Measurements from ENCODE around the gene CFAP157.
A peak's percentile ranks its signal among the peaks of the same experiment; 100 is the strongest.

The CFAP157 gene

DNA sequence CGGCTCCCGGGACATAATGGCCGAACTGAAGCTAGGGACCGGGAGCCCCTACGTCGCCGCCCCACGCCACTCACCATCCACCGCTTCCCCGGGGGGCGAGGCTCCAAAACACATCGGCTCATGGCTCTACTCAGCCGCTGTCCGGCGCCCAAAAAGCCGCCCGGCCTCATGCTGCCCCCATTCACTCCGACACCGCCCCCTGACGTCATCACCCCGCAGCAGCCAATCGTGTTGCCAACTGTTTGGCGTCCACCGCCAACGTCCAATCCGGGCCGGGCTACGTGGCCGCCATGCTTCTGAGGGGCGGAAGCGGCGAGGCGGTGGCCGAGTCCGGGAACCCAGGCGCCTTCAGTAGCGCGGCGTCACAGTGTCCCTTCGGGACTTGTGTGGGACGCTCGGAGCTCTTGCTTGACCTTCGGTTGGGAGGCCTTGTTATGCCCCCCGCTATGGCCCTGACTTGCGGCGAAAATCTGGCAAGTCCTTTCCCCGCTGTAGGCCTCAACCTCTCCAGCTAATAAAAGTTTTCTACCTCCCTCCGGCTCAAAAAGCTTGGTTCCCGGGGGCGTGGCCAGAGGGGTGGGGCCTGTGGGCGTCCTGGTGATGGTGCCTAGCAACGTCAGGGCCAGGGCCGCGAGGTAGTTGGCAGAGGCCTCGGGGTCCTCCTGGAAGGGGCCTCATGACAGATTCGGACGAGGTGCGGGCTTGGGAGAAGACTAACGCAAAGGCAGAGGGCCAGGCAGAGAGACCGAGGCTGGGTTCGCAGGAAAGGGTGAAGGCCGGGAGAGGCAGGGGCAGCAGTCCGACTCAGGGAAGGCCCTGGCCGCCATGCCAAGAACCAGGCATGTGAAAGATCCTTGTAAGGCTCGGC, 8.9 kb downstream of the CFAP157 start, which contains the start of the genes PTRH1 and TTC16:
PTRH1 (minus strand) TSS at position 194 of the 868 bp plus-strand sequence; CDS start at position 170, 24 bp downstream.
TTC16 (plus strand) TSS at position 610 of the 868 bp plus-strand sequence; CDS start at position 677, 67 bp downstream.
- DNase-seq (ENCODE audit: low read depth): peak; percentile 94

DNA sequence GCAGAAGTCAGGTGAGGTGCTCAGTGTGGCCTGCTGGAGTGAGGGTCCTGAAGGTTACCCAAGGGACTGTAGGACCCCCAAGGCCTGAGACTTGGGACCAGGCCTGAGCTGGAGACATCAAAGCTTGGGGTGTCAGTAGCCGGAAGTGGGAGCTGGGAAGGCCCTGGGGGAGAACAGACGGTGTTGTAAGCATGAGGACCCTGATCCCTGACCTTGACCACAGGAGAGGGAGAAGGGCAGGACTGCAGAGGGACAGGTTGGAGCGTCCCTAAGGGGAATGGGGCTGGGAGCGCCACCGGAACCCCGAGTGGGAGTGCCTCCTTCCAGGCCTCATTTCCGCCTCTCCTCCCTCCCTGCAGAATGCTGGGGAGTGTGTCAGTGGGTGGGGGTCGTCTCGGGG, 9.6 kb downstream of the CFAP157 start:
- no peak for DNase-seq (ENCODE audit: low read depth)

DNA sequence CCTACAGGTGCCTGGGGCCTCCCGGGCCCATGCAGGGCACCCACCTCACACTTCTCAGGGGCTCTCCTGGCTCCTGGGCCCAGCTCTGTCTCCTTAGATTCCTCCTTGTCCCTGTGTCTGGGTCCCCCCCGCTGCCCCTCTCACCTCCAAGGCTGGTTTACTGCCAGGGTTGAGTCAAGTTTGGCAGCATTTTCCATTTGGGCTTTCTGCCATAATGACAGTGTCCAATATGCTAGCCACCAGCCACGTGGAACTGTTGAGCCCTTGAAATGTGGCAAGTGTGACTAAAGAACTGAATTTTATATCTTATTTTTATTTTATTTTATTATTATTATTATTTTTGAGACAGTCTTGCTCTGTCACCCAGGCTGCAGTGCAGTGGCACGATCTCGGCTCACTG, 11.0 kb downstream of the CFAP157 start:
- DNase-seq (ENCODE audit: low read depth): no peak

DNA sequence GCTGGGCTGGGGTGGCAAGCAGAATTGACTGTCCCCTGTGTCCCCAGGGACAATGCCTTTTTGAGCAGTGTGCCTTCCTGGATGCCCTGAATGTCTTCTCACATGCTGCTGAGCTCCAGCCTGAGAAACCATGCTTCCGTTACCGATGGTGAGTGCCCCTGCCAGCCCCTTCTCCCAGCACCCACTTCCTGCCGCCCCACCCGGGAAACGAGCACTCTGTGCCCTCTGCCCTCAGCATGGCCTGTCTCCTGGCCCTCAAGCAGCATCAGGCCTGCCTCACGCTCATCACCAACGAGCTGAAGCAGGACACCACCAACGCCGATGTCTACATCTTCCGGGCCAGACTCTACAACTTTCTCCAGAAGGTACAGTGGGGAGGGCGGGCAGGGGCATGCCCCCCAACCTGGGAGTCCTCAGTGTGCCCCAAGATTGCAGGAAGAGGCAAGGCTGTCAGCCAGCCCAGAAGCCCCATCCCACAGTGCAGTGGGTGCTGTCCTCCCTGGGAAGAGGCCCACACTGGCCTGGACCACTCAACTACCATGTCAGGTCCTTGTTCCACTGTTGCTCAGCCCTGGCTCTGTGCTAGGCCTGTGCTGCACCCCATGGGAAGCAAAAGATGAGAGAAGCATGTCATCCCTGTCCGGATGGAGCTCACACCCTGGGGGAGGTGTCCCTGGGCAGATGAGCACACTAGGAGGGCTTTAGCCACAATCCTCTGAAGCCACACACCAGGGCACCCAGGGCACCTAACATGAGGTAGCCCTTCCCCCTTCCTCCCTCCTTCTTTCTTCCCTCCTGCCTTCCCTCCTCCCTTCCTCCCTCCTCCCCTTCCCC, 13.5 kb downstream of the CFAP157 start:
- DNase-seq (ENCODE audit: low read depth): no peak

DNA sequence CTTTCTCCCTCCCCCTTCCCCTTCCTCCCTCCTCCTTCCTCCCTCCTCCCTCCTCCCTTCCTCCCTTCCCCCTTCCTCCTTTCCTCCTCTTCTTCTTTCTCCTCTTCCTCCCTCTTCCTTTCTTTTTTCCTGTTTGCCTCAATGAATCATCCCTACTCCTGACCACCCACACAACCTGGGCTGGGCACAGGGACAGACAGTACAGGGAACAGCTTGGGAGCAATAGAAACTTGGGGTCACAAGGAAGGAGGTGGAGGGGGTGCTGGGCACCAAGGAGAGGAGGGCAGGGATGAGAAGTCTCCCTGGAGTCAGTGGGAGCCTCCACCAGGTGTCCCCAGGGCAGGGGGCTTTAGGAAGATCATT, 14.1 kb downstream of the CFAP157 start:
- no peak for DNase-seq (ENCODE audit: low read depth)

DNA sequence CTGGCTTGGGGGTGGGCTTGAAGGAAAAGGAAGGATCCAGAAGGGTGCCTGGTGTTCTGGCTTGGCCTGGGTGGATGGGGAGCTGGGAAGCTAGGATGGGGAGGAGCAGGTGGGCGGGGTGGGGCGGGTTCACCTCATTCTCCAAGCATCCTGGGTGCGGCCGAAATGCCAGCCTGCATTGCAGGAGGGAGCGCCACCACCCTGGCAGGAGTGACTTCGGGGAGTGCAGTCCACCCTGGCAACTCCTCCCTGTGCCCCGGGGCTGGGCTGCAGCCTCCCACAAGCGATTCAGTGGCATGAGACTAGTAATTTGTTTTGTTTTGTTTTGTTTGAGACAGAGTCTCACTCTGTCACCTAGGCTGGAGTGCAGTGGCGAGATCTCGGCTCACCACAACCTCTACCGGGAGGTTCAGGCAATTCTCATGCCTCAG, 14.6 kb downstream of the CFAP157 start:
- DNase-seq (ENCODE audit: low read depth): no peak

DNA sequence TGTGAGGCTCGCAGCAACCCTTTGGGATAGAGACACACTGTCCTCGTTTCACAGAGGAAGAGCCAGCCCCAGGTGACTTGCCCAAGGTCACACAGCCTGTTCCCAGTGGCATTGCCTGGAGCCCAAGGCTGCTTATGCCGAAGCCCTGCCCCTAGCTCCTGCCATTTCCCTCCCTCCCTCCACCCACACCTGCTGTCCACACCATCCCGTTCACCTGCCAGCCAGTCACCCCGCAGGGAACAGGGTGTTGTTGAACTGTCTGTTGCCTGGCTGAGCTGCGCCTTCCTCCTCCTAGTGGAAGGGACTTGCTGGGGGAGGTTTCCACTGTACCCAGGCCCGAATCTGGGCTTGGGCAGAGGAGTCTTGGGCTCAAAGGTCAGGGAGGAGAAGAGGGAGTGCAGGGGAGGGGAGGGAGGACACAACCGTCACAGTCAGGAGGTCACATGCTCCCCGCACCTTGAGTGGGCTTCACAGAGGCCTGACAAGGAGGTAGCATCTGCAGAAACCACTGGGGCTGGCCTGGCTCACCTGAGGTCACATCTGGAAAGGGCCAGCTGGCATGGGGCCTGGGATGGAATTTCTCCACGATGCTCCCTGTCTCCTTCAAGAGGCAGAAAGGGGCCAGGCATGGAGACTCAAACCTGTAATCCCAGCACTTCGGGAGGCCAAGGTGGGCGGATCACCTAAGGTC, 15.4 kb downstream of the CFAP157 start:
- DNase-seq (ENCODE audit: low read depth): no peak

DNA sequence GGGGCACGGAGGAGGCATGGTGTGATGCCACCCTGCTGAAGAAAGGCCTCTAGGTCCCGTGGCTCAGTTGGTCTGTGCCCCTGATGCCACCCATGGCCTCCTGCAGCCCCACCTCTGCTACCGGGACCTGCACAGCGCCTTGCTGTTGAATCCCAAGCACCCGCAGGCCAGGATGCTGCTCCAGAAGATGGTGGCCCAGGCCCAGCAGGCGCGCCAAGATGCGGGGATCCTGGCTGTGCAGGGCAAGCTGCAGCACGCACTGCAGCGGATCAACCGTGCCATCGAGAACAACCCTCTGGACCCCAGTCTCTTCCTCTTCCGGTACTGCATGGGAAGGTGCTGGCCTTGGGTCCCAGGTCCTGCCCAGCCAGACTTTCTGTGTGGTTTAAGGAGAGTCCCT, 16.2 kb downstream of the CFAP157 start:
- no peak for DNase-seq (ENCODE audit: low read depth)

DNA sequence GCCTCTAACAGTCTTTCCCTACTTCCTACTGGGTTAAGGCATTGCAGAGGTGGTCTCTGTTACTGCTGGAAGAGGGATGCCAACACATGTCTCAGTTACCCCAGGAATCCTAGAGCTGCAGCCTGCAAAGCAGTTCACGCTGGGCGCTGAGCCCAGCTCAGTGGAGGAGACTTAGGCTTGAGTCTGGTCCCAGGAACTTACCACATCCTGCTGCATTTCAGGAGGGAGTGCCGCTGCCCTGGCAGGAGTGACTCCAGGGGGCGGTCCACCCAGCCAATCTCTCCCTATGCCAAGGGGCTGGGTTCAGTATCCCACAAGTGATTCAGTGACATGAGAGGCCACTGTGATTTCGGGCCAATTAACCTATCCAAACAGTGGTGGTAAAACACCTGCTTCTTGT, 16.7 kb downstream of the CFAP157 start:
- peak; percentile 54 for DNase-seq (ENCODE audit: low read depth)

DNA sequence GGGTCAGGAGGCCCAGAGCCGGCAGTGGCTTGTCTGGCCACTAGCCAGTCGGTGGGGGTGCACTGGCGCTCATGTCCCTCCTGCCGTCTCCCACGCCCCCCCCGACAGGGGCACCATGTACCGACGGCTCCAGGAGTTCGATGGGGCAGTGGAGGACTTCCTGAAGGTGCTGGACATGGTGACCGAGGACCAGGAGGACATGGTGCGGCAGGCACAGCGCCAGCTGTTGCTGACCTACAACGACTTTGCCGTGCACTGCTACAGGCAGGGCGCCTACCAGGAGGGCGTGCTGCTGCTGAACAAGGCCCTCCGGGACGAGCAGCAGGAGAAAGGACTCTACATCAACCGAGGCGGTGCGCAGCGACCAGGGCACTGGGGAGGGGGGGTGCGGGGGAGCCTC, 17.2 kb downstream of the CFAP157 start:
- DNase-seq (ENCODE audit: low read depth): no peak

DNA sequence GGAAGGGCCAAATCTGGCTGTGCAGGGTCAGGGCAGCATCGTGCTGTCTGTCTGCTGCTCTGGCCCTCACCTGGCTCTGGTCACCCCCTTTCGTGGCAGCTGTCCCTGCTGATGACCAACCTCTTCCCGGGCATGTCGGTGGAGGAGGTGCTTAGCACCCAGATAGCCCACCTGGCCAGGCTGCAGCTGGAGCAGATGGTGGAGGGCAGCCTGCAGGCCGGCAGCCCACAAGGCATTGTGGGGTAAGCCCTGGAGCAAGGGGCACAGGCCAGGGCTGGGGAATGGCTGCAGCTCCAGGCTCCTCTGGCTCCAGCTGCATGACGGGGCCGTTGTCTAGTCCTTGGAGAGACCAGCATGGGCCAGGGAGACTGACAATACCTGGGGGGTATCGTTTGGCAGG, 20.1 kb downstream of the CFAP157 start:
- no peak for DNase-seq (ENCODE audit: low read depth)

DNA sequence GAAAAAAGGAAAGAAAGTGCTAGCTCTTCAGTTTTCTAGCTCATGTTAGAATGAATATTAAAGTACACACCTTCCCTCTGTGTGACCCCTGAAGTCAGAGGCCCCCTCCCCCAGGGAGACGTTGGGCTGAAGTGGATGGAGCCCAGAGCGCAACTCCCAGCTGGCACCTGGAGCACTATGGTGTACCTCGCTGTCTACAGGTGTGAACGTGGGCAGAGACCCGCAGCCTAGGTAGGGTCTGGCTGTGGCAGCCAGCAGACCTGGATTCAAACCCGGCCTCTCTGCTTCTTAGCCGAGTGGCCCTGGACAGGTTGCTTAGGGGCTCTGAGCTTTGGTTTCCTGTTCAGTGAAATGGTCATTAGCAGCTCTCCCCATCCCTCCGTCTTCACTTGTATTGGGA, 22.0 kb downstream of the CFAP157 start:
- no peak for DNase-seq (ENCODE audit: low read depth)

DNA sequence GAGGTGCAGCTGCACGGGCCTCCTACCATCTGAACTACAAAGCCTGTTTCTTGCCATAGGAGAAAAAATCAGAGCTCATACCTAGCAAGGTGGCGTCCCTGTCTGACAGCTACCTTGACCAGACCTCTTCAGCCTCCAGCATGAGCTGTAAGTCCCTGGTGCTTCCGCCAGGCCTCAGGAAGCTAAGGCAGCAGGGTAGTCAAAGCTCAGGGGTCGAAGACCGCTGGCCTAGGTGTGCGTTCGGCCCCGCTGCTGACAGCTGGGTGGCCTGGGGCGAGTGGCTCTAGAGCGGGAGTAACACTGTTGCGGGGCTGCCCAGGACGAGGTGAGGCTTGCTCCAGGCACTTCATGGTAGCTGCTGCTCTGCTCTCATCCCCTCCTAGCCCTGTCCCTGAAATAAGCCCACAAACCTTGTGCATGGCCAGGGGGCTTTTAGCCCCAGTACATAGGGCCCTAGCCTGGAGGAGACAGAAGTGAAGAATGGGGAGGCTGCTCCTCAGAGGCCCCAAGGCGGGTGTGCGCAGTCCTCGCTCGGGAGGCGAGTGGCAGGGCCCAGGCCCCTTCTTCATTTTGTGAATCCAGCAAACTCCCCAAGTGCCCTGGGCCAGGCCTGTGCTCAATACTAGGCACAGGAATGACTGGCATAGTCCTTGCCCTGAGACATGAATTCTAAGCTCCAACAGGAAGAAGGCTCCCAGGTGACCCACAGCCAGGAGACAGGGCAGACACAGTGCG, 22.9 kb downstream of the CFAP157 start:
- DNase-seq (ENCODE audit: low read depth): no peak

DNA sequence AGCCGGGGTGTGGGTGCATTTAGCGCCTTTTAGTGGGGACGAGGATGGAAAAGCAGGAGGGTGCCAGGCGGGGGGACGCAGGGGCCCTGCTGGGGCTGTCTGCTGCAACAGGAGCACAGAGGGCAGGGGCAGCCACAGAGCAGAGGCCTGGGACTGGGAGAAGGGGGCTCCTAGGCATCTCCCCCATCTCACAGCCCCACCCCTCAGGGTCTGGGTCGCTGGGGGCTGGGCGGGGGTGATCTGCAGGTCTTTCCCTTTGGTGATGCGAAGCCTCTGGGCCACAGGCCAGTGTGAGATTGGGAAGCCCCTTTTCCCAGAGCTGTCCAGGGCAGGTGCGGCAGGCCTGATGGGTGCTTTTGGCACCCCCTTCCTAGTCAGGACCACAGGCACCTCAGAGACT, 23.5 kb downstream of the CFAP157 start:
- no peak for DNase-seq (ENCODE audit: low read depth)

DNA sequence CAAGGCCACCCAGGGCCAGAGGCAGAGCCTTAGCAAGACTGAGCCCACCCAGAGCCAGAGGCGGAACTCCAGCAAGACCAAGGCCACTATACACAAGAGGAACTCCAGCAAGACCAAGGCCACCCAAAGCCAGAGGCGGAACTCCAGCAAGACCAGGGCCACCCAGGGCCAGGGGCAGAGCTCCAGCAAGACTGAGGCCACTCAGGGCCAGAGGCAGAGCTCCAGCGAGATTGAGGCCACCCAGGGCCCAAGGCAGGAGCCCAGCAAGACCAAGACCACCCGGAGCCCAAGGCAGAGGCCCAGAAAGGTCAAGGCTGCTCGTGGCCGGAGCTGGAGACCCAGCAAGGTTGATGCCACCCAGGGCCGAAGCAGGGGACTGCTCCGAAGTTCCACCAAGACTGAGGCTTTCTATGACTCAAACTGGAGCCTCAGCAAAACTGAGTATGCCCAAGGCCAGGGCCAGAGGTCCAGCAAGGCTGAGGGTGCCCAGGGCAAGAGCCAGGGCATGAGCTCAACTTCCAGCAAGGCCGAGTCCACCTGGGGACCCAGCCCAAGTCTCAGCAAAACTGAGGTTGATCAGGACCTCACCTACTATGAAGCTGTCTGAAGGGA, 24.1 kb downstream of the CFAP157 start:
- no peak for DNase-seq (ENCODE audit: low read depth)

DNA sequence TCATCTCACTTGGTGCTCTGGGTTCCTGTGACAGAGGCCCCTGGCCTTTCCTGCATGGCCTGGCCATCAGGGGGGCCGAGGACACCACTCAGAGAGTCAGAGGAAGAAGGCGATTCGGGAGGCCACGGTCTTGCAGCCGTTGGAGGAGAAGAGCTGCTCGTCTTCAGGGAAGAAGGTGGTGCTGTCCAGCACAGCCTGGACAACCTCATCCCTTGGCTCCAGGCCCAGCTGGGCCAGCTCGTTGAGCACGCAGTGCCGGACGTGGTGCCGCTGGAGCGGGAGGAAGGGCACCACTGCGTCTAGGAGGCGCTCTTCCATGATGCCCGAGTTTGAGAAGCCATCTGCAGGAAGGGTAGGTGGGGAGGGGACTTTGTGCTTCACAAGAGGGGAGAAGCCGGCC, 25.1 kb downstream of the CFAP157 start:
- DNase-seq (ENCODE audit: low read depth): no peak

DNA sequence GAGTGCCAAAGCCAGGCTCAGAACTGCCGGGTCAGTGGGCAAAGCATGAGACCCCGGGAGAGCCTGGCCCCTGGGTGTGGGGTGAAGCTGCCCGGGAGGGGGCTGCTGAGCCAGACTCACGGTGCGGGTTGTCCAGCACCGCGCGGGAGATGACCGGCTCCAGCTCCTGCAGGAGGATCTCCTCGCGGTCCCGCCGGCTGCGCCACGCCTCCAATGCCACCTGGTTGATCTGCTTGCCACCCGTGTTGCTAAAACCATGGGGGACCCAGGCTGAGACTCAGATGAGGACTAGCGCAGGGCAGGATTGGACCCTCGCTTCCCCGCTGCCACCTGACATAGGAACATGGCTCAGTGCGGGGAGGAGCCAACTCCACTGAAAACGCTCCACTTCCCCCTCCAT, 25.7 kb downstream of the CFAP157 start:
- no peak for DNase-seq (ENCODE audit: low read depth)

DNA sequence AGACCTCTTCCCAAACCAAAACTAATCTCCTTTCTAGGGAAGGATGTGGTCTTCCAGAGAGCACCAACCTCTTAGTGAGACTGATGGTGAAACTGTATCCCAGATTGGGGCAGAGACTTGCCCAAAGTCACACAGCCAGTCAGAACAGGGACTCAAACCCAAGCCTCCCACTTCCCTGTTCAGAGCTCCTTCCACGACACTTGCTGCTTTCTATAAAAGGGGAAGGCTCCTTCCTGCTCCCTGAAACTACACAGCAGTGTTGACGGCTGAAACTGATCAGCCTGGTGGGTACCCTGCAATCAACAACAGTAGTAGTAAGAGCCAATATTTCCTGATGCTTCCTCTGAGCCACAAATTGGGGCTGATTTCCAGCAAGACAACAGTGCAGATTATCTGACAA, 26.8 kb downstream of the CFAP157 start:
- DNase-seq (ENCODE audit: low read depth): no peak

DNA sequence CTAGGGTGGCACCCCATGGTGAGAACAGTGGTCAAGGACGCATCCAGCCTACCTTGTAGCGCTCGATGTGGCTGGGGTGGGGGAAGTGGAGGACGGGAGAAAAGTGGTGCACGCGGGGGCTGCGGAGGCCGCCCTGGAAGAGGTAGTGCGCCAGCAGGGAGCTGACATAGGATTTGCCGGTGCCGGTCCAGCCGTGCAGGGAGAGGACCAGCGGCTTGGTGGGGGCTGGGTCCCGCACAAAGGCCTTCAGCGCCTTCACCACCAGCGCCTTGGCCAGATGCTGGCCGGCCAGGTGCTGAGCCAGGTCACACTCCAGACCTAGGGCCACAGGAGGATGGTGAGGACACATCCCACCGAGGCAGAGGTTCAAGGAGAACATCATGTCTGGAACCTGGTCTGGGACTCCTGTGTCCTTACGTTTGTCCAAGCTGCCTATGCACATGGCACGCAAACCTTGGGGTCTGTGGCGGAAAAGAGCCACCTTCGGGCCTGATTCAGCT, 27.5 kb downstream of the CFAP157 start:
- DNase-seq (ENCODE audit: low read depth): no peak

DNA sequence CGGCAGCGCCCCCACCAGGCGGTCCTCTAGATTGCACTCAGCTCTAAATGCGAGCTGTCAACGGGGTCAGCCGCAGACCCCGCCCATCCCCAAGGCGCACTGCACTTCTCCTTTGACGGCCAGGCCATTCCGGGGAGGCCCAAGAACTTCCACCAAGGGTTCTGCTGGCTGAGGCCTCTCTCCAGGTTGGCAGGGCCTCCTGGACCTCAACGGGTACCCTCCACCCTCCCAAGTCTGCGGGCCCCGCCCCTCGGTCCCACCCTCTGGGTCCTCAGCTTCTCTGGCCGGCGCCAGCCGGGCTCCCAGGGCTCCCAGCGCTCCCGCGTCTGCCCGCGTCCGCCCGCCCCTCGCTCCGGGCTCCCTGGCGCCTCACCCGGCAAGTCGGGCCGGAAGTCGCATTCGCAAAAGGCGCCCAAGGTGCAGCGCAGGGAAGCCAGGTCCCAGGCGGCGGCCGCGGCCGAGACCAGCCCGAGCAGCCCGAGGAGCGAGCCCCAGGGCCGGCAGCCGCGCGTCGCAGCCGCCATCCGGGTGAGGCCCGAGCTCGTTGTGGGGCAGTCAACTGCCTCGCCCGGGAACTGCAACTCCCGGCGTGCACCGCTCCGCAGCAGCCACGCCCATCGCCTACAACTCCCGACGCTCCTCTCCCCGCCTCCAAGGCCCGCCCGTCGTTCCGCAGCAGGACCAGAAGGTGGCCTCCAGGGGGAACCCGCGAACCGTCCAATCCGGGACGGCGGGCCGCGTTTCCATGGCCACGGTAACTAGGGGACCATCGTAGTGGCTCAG, 28.1 kb downstream of the CFAP157 start, which contains the start of gene TOR2A:
TOR2A (minus strand) TSS at position 548 of the 783 bp plus-strand sequence; CDS start at position 524, 24 bp downstream.
- peak; percentile 98 for DNase-seq (ENCODE audit: low read depth)
